ENCODE measurements around the gene RWDD4. TPM values are rescaled to one million over a fixed set of nuclear protein-coding genes. Genes with fewer than 3 reads are reported as not detected.

The RWDD4 gene
- total RNA-seq, 1 donor from 2014 or later = 16.8 TPM

- DNase-seq (ENCODE audit: extremely low read depth, low read depth, low spot score) = no peak
These were observed 56.4 kb downstream of the RWDD4 start for GRCh38 chr4:183602557-183603027.

- DNase-seq (ENCODE audit: extremely low read depth, low read depth, low spot score) = no peak
These were observed 57.6 kb downstream of the RWDD4 start for GRCh38 chr4:183601381-183601780.

- no peak for DNase-seq (ENCODE audit: extremely low read depth, low read depth, low spot score)
These were observed 58.7 kb downstream of the RWDD4 start for GRCh38 chr4:183600189-183600685.

GRCh38 chr4:183599690-183600089 lies 59.3 kb downstream of the RWDD4 start:
- DNase-seq (ENCODE audit: extremely low read depth, low read depth, low spot score) = no peak

GRCh38 chr4:183599284-183599683 lies 59.7 kb downstream of the RWDD4 start:
- DNase-seq (ENCODE audit: extremely low read depth, low read depth, low spot score) = no peak

GRCh38 chr4:183596067-183596757 lies 62.8 kb downstream of the RWDD4 start:
- DNase-seq (ENCODE audit: extremely low read depth, low read depth, low spot score) = no peak

GRCh38 chr4:183594823-183595222 lies 64.2 kb downstream of the RWDD4 start:
- DNase-seq (ENCODE audit: extremely low read depth, low read depth, low spot score) = no peak

GRCh38 chr4:183591301-183591700 lies 67.7 kb downstream of the RWDD4 start:
- DNase-seq (ENCODE audit: extremely low read depth, low read depth, low spot score) = no peak

Other genes with a start within 250 kb of the RWDD4 start
- 11.7 and 19.4 TPM in 2 replicates for gene CDKN2AIP, start 214.5 kb downstream of the RWDD4 start, total RNA-seq
- 6.6 and 8.0 TPM in 2 replicates for gene ING2, start 154.1 kb downstream of the RWDD4 start, total RNA-seq
- gene TRAPPC11, start 108 bp upstream of the RWDD4 start, total RNA-seq = 28.5 and 33.3 TPM in 2 replicates
- 1.1 TPM in 2 replicates for gene STOX2, start 246.1 kb upstream of the RWDD4 start, total RNA-seq